K562 (cell line): ENCODE data around the gene ZMPSTE24. TPM values are rescaled to one million over a fixed set of nuclear protein-coding genes. Genes with fewer than 3 reads are reported as not detected.

Experiments
- BDP1 ChIP-seq: IDR thresholded peaks from 3 replicates; pipeline ENCODE4 v1.6.1; 2011; ENCODE audit not compliant: insufficient read length, insufficient read depth
- ELF2 ChIP-seq: fragments of 250-450 bp; sonication (Bioruptor Pico); IDR thresholded peaks from 2 replicates; pipeline ENCODE4 v1.5.0; 2021; ENCODE audit warnings: mild to moderate bottlenecking
- ETS2 ChIP-seq: IDR thresholded peaks from 2 replicates; pipeline ENCODE4 v1.6.1; 2016; ENCODE audit warnings: borderline replicate concordance, missing genetic modification characterization, mild to moderate bottlenecking, moderate library complexity, missing compliant biosample characterization; ENCODE audit not compliant: poor library complexity, severe bottlenecking
- JUNB ChIP-seq: fragments of 450-650 bp; formaldehyde crosslinking; conservative IDR thresholded peaks from 2 replicates; pipeline ENCODE4 v1.4.0; 2020; ENCODE audit warnings: mild to moderate bottlenecking
- KHSRP ChIP-seq: fragments of 450-650 bp; IDR thresholded peaks from 2 replicates; pipeline ENCODE4 v1.6.1; 2017
- MTA1 ChIP-seq: fragments of 450-650 bp; IDR thresholded peaks from 2 replicates; pipeline ENCODE4 v1.6.1; 2017; ENCODE audit warnings: borderline replicate concordance
- PHF20 ChIP-seq: fragments of 450-650 bp; IDR thresholded peaks from 2 replicates; pipeline ENCODE4 v1.6.1; 2018; ENCODE audit not compliant: partially characterized antibody
- ZFP36 ChIP-seq: fragments of 150-350 bp; IDR thresholded peaks from 2 replicates; pipeline ENCODE4 v1.6.1; 2018; ENCODE audit warnings: low read length, low read depth; ENCODE audit not compliant: partially characterized antibody
- ZNF165 ChIP-seq: fragments of 250-450 bp; sonication (Bioruptor Pico); IDR thresholded peaks from 2 replicates; pipeline ENCODE4 v1.4.0; 2020; ENCODE audit warnings: borderline replicate concordance
- ZNF175 ChIP-seq: fragments of 200-800 bp; sonication (Bioruptor generic); IDR thresholded peaks from 2 replicates; pipeline ENCODE4 v1.6.1; 2016; ENCODE audit warnings: low read depth, mild to moderate bottlenecking, missing genetic modification characterization, missing compliant biosample characterization
- polyA plus RNA-seq, 8 experiments: library from polyadenylated mRNA; depleted of rRNA in 4 of 8; stranded (reverse) in 5 of 8; unstranded in 3 of 8; fragments of >200 nt; fragmentation: Nextera tagmentation in 2 of 8; fragmentation: Illumina TruSeq in 1 of 8; extraction: Ambion mirVana in 2 of 8; extraction: Trizol in 1 of 8; gene quantifications; 2 replicates each; pipeline versions ENCODE4 v1.2.1 to v1.2.3, GENCODE V29; 2011 to 2014; ENCODE audit warnings: inconsistent platforms in 1 of 8, missing spikeins in 1 of 8
- total RNA-seq, 7 experiments: library from RNA; depleted of rRNA in 6 of 7; stranded (reverse); fragments of >200 nt in 6 of 7; fragmentation: Illumina TruSeq in 2 of 7; extraction: Trizol in 2 of 7; gene quantifications; 2 replicates each; pipeline versions ENCODE4 v1.2.1 to v1.2.3, GENCODE V29; 2011 to 2021; ENCODE audit warnings: low replicate concordance in 1 of 7
- TF ChIP-seq, protein P1 (sequence below): fragments of 450-650 bp; IDR thresholded peaks from 2 replicates; pipeline ENCODE4 v1.7.1; 2018; ENCODE audit warnings: mild to moderate bottlenecking, low read depth; ENCODE audit not compliant: partially characterized antibody
- TF ChIP-seq, protein P2 (sequence below), 2 experiments: fragments of 450-650 bp in 1 of 2; sonication (generic) in 1 of 2; formaldehyde crosslinking; conservative IDR thresholded peaks; 2 replicates each; pipeline versions ENCODE4 v1.4.0 to v1.8.1; 2020 to 2022; ENCODE audit warnings: mild to moderate bottlenecking in 1 of 2, missing genetic modification reagents in 1 of 2
- TF ChIP-seq, protein P3 (sequence below), 2 experiments: IDR thresholded peaks; 2 replicates each; pipeline ENCODE4 v1.6.1; 2011; ENCODE audit warnings: borderline replicate concordance in 1 of 2, control low read depth in 1 of 2, low read depth in 1 of 2, low read length in 1 of 2, mild to moderate bottlenecking in 1 of 2, mixed read lengths in 1 of 2, moderate library complexity in 1 of 2; ENCODE audit not compliant: insufficient read depth in 1 of 2, insufficient read length in 1 of 2, poor library complexity in 1 of 2, severe bottlenecking in 1 of 2; ENCODE audit errors: extremely low read depth in 1 of 2
- TF ChIP-seq, protein P4 (sequence below): IDR thresholded peaks from 2 replicates; pipeline ENCODE4 v1.6.1; 2016; ENCODE audit warnings: missing genetic modification characterization, missing compliant biosample characterization
- TF ChIP-seq, protein P5 (sequence below), 2 experiments: IDR thresholded peaks; 2 replicates each; pipeline ENCODE4 v1.6.1; 2012; ENCODE audit warnings: improper control_type of control experiment in 2 of 2, low read depth in 2 of 2, low read length in 2 of 2, borderline replicate concordance in 1 of 2

Gene ZMPSTE24
- total and polyA plus RNA-seq, 9 of the 15 experiments (the other 6 are each of a cell fraction or from before 2014, with no cell fraction given): 30.7 to 75.9 (median 64.3) TPM

DNA sequence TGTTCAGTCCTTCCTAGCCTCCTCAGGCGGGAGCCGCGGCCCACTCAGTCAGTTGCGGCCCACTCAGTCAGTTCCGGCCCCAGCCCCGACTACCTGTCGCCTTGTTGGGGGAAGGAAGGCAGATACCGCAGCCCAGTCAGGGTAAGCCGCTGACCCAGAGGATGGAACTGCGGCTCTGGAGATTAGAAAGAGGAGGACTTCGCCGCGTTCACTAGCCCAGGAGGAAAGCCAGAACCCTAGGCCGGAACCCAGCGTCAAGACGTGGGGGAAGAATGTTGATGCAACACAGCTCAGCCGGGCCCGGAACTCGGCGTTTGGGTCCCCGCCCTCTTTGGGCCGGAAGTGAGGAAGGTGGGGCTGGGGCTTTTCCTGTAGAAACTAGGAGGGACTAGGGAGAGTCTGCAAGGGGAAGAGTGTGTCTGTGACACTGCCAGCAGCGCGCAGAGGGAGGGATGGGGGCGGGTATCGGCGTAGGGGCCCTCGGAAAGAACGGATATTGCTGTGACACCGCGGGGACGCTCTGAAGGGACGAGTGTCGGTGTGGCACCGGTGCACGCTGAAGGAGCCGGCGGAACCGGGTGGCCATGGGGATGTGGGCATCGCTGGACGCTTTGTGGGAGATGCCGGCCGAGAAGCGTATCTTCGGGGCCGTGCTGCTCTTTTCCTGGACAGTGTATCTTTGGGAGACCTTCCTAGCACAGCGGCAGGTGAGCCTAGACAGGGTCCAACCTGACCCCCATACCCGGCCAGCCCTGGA is at the start of gene ZMPSTE24 (continued):
- TF ChIP-seq, protein P1, sequence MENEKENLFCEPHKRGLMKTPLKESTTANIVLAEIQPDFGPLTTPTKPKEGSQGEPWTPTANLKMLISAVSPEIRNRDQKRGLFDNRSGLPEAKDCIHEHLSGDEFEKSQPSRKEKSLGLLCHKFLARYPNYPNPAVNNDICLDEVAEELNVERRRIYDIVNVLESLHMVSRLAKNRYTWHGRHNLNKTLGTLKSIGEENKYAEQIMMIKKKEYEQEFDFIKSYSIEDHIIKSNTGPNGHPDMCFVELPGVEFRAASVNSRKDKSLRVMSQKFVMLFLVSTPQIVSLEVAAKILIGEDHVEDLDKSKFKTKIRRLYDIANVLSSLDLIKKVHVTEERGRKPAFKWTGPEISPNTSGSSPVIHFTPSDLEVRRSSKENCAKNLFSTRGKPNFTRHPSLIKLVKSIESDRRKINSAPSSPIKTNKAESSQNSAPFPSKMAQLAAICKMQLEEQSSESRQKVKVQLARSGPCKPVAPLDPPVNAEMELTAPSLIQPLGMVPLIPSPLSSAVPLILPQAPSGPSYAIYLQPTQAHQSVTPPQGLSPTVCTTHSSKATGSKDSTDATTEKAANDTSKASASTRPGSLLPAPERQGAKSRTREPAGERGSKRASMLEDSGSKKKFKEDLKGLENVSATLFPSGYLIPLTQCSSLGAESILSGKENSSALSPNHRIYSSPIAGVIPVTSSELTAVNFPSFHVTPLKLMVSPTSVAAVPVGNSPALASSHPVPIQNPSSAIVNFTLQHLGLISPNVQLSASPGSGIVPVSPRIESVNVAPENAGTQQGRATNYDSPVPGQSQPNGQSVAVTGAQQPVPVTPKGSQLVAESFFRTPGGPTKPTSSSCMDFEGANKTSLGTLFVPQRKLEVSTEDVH: peak; percentile 97
- TF ChIP-seq BDP1 (no peak), KHSRP (no peak), ETS2 (tag) (no peak), ZNF175 (CRISPR knock-in tag) (0 out of 2 replicates have a peak, but pooled peaks have one; percentile 26), ELF2 (CRISPR knock-in tag) (peak; percentile 89), MTA1 (peak; percentile 54; the same call in 1 of the 2 replicates), PHF20 (peak; percentile 100), ZFP36 (no peak), ZNF165 (CRISPR knock-in tag) (no peak), JUNB (CRISPR knock-in tag) (no peak)
- TF ChIP-seq, protein P2, sequence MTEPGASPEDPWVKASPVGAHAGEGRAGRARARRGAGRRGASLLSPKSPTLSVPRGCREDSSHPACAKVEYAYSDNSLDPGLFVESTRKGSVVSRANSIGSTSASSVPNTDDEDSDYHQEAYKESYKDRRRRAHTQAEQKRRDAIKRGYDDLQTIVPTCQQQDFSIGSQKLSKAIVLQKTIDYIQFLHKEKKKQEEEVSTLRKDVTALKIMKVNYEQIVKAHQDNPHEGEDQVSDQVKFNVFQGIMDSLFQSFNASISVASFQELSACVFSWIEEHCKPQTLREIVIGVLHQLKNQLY (CRISPR knock-in tag; conservative IDR thresholded peaks at IDR 0.05): 0 out of 4 replicates have a peak, but pooled peaks of 1 of the 2 experiments have one; percentile 64
- TF ChIP-seq, protein P3, sequence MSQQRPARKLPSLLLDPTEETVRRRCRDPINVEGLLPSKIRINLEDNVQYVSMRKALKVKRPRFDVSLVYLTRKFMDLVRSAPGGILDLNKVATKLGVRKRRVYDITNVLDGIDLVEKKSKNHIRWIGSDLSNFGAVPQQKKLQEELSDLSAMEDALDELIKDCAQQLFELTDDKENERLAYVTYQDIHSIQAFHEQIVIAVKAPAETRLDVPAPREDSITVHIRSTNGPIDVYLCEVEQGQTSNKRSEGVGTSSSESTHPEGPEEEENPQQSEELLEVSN (IDR thresholded peaks at IDR 0.05; ENCODE audit: borderline replicate concordance in 1 of 2, extremely low read depth in 1 of 2, insufficient read depth in 1 of 2, insufficient read length in 1 of 2, low read depth in 1 of 2, low read length in 1 of 2, poor library complexity in 1 of 2, severe bottlenecking in 1 of 2): peak; percentile 71 to 72
- TF ChIP-seq, protein P4, sequence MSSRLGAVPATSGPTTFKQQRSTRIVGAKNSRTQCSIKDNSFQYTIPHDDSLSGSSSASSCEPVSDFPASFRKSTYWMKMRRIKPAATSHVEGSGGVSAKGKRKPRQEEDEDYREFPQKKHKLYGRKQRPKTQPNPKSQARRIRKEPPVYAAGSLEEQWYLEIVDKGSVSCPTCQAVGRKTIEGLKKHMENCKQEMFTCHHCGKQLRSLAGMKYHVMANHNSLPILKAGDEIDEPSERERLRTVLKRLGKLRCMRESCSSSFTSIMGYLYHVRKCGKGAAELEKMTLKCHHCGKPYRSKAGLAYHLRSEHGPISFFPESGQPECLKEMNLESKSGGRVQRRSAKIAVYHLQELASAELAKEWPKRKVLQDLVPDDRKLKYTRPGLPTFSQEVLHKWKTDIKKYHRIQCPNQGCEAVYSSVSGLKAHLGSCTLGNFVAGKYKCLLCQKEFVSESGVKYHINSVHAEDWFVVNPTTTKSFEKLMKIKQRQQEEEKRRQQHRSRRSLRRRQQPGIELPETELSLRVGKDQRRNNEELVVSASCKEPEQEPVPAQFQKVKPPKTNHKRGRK (tag): no peak
- TF ChIP-seq, protein P5, sequence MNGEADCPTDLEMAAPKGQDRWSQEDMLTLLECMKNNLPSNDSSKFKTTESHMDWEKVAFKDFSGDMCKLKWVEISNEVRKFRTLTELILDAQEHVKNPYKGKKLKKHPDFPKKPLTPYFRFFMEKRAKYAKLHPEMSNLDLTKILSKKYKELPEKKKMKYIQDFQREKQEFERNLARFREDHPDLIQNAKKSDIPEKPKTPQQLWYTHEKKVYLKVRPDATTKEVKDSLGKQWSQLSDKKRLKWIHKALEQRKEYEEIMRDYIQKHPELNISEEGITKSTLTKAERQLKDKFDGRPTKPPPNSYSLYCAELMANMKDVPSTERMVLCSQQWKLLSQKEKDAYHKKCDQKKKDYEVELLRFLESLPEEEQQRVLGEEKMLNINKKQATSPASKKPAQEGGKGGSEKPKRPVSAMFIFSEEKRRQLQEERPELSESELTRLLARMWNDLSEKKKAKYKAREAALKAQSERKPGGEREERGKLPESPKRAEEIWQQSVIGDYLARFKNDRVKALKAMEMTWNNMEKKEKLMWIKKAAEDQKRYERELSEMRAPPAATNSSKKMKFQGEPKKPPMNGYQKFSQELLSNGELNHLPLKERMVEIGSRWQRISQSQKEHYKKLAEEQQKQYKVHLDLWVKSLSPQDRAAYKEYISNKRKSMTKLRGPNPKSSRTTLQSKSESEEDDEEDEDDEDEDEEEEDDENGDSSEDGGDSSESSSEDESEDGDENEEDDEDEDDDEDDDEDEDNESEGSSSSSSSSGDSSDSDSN (IDR thresholded peaks at IDR 0.05; ENCODE audit: borderline replicate concordance in 1 of 2, low read depth in 2 of 2, low read length in 2 of 2): peak; percentile 99 to 100
